Panc1 (cell line): ENCODE measurements around the gene TF. TPM values are rescaled to one million over a fixed set of nuclear protein-coding genes. Genes with fewer than 3 reads are reported as not detected.

ENCODE experiments used
- ATAC-seq: fragments of 200-7000 bp; cut with Tn5 transposase; 2 replicates; pipeline ENCODE4 v1.9.1; 2020; ENCODE audit warnings: mild to moderate bottlenecking, moderate library complexity
- BruUV-seq: library from RNA; stranded (reverse); fragments of 400-500 nt; replicated peaks from 2 replicates; lab custom pipeline; 2021; lab: Mats Ljungman, UMichigan
- CTCF ChIA-PET: fragments of 300-600 bp; sonication (Branson Sonifier 250); formaldehyde crosslinking; loops from one replicate; lab custom pipeline; 2022; ENCODE audit warnings: antibody characterized with exemption; lab: Charles Lee
- POLR2A ChIA-PET: fragments of 300-600 bp; sonication (Branson Sonifier 250); formaldehyde crosslinking; loops from one replicate; lab custom pipeline; 2022; ENCODE audit warnings: antibody characterized with exemption; lab: Charles Lee
- DNase-seq: peaks from one replicate; pipeline ENCODE4 v3.0.0-alpha.2; 2010; ENCODE audit warnings: low read depth, low spot score
- H3K27ac ChIP-seq: 2 replicates; pipeline ENCODE4 v1.5.1; 2011; ENCODE audit warnings: mild to moderate bottlenecking, low read length, inconsistent platforms
- H3K27me3 ChIP-seq: fragments of 200-500 bp; sonication (Bioruptor generic); 2 replicates; pipeline ENCODE4 v1.6.0; 2014; ENCODE audit warnings: low read length, inconsistent platforms; ENCODE audit not compliant: control insufficient read depth, insufficient read depth
- H3K36me3 ChIP-seq: fragments of 200-500 bp; sonication (Bioruptor generic); 2 replicates; pipeline ENCODE4 v1.5.1; 2014; ENCODE audit warnings: inconsistent platforms, mild to moderate bottlenecking, low read length, moderate library complexity; ENCODE audit not compliant: control insufficient read depth, insufficient read depth
- H3K4me1 ChIP-seq: 2 replicates; pipeline ENCODE4 v1.5.1; 2011; ENCODE audit warnings: inconsistent platforms, mild to moderate bottlenecking, low read length, moderate library complexity; ENCODE audit not compliant: control insufficient read depth, insufficient read depth
- H3K4me3 ChIP-seq, 2 experiments: 2 replicates each; pipeline ENCODE4 v1.5.1; 2011 to 2012; ENCODE audit warnings: low read depth in 2 of 2, low read length in 2 of 2, mild to moderate bottlenecking in 2 of 2, inconsistent platforms in 1 of 2, moderate library complexity in 1 of 2
- H3K9me3 ChIP-seq: fragments of 200-500 bp; sonication (Bioruptor generic); 2 replicates; pipeline ENCODE4 v1.5.1; 2014; ENCODE audit warnings: low read depth, mild to moderate bottlenecking, inconsistent platforms, low read length, moderate library complexity; ENCODE audit not compliant: control insufficient read depth, insufficient read depth
- POLR2AphosphoS5 ChIP-seq: IDR thresholded peaks from 2 replicates; pipeline ENCODE4 v1.6.1; 2012; ENCODE audit warnings: mild to moderate bottlenecking, low read depth, low read length, moderate library complexity
- SIN3A ChIP-seq: IDR thresholded peaks from 2 replicates; pipeline ENCODE4 v1.6.1; 2012; ENCODE audit warnings: low read depth, mild to moderate bottlenecking, low read length, moderate library complexity, borderline replicate concordance; ENCODE audit not compliant: insufficient read depth
- TCF7L2 ChIP-seq: IDR thresholded peaks from 2 replicates; pipeline ENCODE4 v1.6.1; 2011; ENCODE audit warnings: mild to moderate bottlenecking, low read depth, low read length, inconsistent platforms
- in situ Hi-C: cut with HindIII; loops from 2 replicates; pipeline ENCODE4 v1.10.0; 2016; ENCODE audit warnings: low sequenced_read_pairs, low pct_unique_long_range_greater_than_20kb
- intact Hi-C: fragments of 100-400 bp; cut with micrococcal nuclease; formaldehyde crosslinking; loops from one replicate; pipeline ENCODE4 v1.10.0; 2022; ENCODE audit not compliant: unreplicated experiment
- total RNA-seq: library from RNA; stranded (reverse); gene quantifications from one replicate; pipeline ENCODE4 v1.2.1, GENCODE V29; 2021; ENCODE audit not compliant: unreplicated experiment
- TF ChIP-seq, protein P1 (sequence below): fragments of 450-650 bp; IDR thresholded peaks from 2 replicates; pipeline ENCODE4 v1.5.1; 2017; ENCODE audit warnings: mild to moderate bottlenecking
- TF ChIP-seq, protein P2 (sequence below), 2 experiments: IDR thresholded peaks; 2 replicates each; pipeline ENCODE4 v1.6.1; 2011 to 2012; ENCODE audit warnings: low read depth in 2 of 2, control low read depth in 1 of 2, low read length in 1 of 2, mild to moderate bottlenecking in 1 of 2, moderate library complexity in 1 of 2; ENCODE audit not compliant: insufficient read depth in 1 of 2

Gene TF
- total RNA-seq, 1 experiment from 2014 or later: 9.5 TPM

DNA sequence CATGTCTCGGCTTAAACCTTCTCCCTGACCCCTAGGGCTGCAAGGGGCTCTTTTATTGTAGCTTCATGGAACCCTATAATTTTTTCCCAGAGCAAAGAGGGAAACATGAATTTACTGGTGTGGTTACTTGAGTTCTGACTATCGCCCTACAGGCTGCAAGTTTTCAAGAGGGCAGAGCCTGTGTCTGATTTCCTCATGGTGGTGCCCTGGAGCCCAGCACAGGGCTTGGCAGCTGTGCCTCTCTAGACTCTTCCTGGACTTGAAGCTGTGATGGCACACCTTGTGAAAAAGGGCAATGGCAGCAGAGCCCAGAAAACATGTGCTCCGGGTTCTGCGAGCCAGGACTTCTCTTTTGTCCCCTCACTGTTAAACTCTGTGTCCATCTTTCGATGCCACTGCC is 34.2 kb upstream of the TF start:
- Histone ChIP-seq H3K4me3 (no peak overlapping the region), H3K27me3 (peaks cover 25% of the 10 kb centered on the region), H3K36me3 (no peaks in the 10 kb centered on the region; the same call in 1 of the 2 replicates), H3K4me1 (no peaks in the 10 kb centered on the region), H3K9me3 (no peaks in the 10 kb centered on the region), H3K27ac (no peak overlapping the region)
- intact Hi-C loops (no loop called here), in situ Hi-C loops (no loop called here)
- DNase-seq (no peak), ATAC-seq (no peak)
- CTCF ChIA-PET: no interaction called here
- TF ChIP-seq SIN3A (no peak), TCF7L2 (no peak), POLR2AphosphoS5 (no peak)
- TF ChIP-seq, protein P1, sequence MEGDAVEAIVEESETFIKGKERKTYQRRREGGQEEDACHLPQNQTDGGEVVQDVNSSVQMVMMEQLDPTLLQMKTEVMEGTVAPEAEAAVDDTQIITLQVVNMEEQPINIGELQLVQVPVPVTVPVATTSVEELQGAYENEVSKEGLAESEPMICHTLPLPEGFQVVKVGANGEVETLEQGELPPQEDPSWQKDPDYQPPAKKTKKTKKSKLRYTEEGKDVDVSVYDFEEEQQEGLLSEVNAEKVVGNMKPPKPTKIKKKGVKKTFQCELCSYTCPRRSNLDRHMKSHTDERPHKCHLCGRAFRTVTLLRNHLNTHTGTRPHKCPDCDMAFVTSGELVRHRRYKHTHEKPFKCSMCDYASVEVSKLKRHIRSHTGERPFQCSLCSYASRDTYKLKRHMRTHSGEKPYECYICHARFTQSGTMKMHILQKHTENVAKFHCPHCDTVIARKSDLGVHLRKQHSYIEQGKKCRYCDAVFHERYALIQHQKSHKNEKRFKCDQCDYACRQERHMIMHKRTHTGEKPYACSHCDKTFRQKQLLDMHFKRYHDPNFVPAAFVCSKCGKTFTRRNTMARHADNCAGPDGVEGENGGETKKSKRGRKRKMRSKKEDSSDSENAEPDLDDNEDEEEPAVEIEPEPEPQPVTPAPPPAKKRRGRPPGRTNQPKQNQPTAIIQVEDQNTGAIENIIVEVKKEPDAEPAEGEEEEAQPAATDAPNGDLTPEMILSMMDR: no peak
- TF ChIP-seq, protein P2, sequence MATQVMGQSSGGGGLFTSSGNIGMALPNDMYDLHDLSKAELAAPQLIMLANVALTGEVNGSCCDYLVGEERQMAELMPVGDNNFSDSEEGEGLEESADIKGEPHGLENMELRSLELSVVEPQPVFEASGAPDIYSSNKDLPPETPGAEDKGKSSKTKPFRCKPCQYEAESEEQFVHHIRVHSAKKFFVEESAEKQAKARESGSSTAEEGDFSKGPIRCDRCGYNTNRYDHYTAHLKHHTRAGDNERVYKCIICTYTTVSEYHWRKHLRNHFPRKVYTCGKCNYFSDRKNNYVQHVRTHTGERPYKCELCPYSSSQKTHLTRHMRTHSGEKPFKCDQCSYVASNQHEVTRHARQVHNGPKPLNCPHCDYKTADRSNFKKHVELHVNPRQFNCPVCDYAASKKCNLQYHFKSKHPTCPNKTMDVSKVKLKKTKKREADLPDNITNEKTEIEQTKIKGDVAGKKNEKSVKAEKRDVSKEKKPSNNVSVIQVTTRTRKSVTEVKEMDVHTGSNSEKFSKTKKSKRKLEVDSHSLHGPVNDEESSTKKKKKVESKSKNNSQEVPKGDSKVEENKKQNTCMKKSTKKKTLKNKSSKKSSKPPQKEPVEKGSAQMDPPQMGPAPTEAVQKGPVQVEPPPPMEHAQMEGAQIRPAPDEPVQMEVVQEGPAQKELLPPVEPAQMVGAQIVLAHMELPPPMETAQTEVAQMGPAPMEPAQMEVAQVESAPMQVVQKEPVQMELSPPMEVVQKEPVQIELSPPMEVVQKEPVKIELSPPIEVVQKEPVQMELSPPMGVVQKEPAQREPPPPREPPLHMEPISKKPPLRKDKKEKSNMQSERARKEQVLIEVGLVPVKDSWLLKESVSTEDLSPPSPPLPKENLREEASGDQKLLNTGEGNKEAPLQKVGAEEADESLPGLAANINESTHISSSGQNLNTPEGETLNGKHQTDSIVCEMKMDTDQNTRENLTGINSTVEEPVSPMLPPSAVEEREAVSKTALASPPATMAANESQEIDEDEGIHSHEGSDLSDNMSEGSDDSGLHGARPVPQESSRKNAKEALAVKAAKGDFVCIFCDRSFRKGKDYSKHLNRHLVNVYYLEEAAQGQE (IDR thresholded peaks at IDR 0.05; ENCODE audit: insufficient read depth in 1 of 2, low read depth in 2 of 2, low read length in 1 of 2): no peak
- BruUV-seq: no TSS peak
- POLR2A ChIA-PET: no interaction called here

DNA sequence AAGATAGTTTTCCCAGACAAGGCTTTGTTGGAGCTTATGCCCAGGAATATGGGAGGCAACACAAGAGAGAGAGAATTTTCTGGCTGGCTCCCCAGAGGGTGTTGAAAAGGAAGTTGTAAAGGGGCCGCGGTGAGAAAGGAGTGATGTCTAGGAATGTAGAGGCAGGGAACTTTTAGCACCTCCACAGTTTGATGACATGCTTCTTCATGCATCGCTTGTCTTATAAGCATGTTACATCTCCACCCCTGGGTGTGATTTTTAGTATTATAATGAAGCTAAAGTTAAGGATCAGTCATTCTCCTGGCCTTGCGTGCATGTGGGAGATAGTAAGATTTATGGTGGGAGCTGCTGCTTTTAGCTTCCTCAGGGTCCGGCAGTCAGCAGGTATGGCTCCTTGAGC is 32.8 kb upstream of the TF start:
- intact Hi-C loops (no loop called here), in situ Hi-C loops (no loop called here)
- TF ChIP-seq SIN3A (no peak), POLR2AphosphoS5 (no peak), TCF7L2 (no peak)
- TF ChIP-seq, protein P2 (IDR thresholded peaks at IDR 0.05; ENCODE audit: insufficient read depth in 1 of 2, low read depth in 2 of 2, low read length in 1 of 2): no peak
- TF ChIP-seq, protein P1: no peak
- Histone ChIP-seq H3K9me3 (no peaks in the 10 kb centered on the region), H3K27me3 (peaks cover 13% of the 10 kb centered on the region), H3K36me3 (no peaks in the 10 kb centered on the region), H3K4me3 (no peak overlapping the region), H3K27ac (no peak overlapping the region), H3K4me1 (no peaks in the 10 kb centered on the region)
- ATAC-seq (no peak), DNase-seq (no peak)
- ChIA-PET CTCF (no interaction called here), POLR2A (no interaction called here)
- BruUV-seq: no TSS peak
